ENCODE results near the gene WDFY4. TPM values are rescaled to one million over a fixed set of nuclear protein-coding genes. Genes with fewer than 3 reads are reported as not detected.
A peak's percentile ranks its signal among the peaks of the same experiment; 100 is the strongest.

Gene WDFY4
- total RNA-seq, 1 experiment from 2014 or later = not detected

GRCh38 chr10:48939790-48940325 is 255.2 kb downstream of the WDFY4 start, which contains the start of gene LRRC18:
Gene LRRC18 (minus strand): TSS chr10:48939840. CDS start chr10:48914155, 25,685 bp downstream.
- Histone ChIP-seq H2BK12ac (ENCODE audit: insufficient read length, low read depth, low read length) (no peak within 1 kb of the TSS), H4K8ac (replicated peaks; ENCODE audit: insufficient read length, low read depth, low read length) (no peak within 1 kb of the TSS), H3K27ac (ENCODE audit: insufficient read length, low read depth, low read length) (no peak within 1 kb of the TSS), H3K9me3 (ENCODE audit: control insufficient read depth, low read depth, low read length) (no peaks in the 10 kb centered on the region), H3K18ac (ENCODE audit: insufficient read length, low read depth, low read length) (no peak within 1 kb of the TSS), H3K4me2 (ENCODE audit: insufficient read depth, insufficient read length, low read length) (no peak within 1 kb of the TSS), H3K9ac (ENCODE audit: extremely low read depth, insufficient read length, low read length) (no peak within 1 kb of the TSS), H3K23me2 (ENCODE audit: insufficient read length, low read depth, low read length, poor library complexity, severe bottlenecking) (no peaks in the 10 kb centered on the region), H3T11ph (ENCODE audit: low read length) (no peak within 1 kb of the TSS), H2AFZ (ENCODE audit: low read length) (no peak within 1 kb of the TSS), H3K79me1 (ENCODE audit: insufficient read depth, low read depth, low read length, poor library complexity, severe bottlenecking) (no peaks in the 10 kb centered on the region), H3K14ac (ENCODE audit: insufficient read depth, low read length) (no peak within 1 kb of the TSS), H3K56ac (ENCODE audit: insufficient read length, low read depth, low read length) (no peak within 1 kb of the TSS), H3K23ac (ENCODE audit: insufficient read length, low read depth, low read length) (no peak within 1 kb of the TSS), H3K79me2 (ENCODE audit: insufficient read depth, low read length) (no peaks in the 10 kb centered on the region), H2BK15ac (ENCODE audit: low read depth, low read length) (no peak within 1 kb of the TSS), H2BK5ac (ENCODE audit: insufficient read length, low read length) (no peak within 1 kb of the TSS), H4K5ac (ENCODE audit: insufficient read length, low read depth, low read length) (no peak within 1 kb of the TSS), H4K91ac (ENCODE audit: insufficient read length, low read depth, low read length) (no peak within 1 kb of the TSS), H3K27me3 (ENCODE audit: insufficient read depth, low read length) (no peaks in the 10 kb centered on the region), H3K4ac (ENCODE audit: low read depth, low read length) (no peak within 1 kb of the TSS), H2AK5ac (ENCODE audit: insufficient read length, low read length) (no peak within 1 kb of the TSS), H4K20me1 (ENCODE audit: control insufficient read depth, insufficient read depth, insufficient read length) (no peaks in the 10 kb centered on the region), H3K4me1 (ENCODE audit: insufficient read depth, low read length) (no peaks in the 10 kb centered on the region), H2BK20ac (ENCODE audit: low read depth, low read length, poor library complexity, severe bottlenecking) (no peak within 1 kb of the TSS), H2BK120ac (ENCODE audit: low read depth, low read length, poor library complexity, severe bottlenecking) (no peak within 1 kb of the TSS)
- peaks cover 4 to 11% of the 10 kb centered on the region in 2 experiments; a peak in 3 of 4 replicates for H3K4me1 Mint-ChIP-seq
- H3K27me3 Mint-ChIP-seq (ENCODE audit: low read depth) = peaks cover 3% of the 10 kb centered on the region; the same call in 1 of the 2 replicates
- no peak within 1 kb of the TSS for H3K27ac Mint-ChIP-seq
- H3K9me3 Mint-ChIP-seq = no peaks in the 10 kb centered on the region
- TF ChIP-seq CTCF (conservative IDR thresholded peaks at IDR 0.05) = no peak
- no peak within 1 kb of the TSS for H3K4me3 Mint-ChIP-seq
- WGBS (ENCODE audit: extremely low coverage, insufficient read length, low lambda C conversion rate) = no CpG with 5 or more reads among the region's 2 CpGs
- H3K36me3 Mint-ChIP-seq (ENCODE audit: insufficient read depth in 1 of 3, low read depth in 3 of 3) = no peaks in the 10 kb centered on the region
- peak; percentile 4 for DNase-seq

All from H9 (cell line).